SK-N-SH (cell line): Measurements from ENCODE around the gene ACP3. TPM values are rescaled to one million over a fixed set of nuclear protein-coding genes. Genes with fewer than 3 reads are reported as not detected.

Experiments used
- CTCF ChIA-PET: fragments of 300-600, 350-600 bp; formaldehyde crosslinking; extraction: SDS; loops from one replicate; lab custom pipeline; 2021; lab: Yijun Ruan, JAX
- POLR2A ChIA-PET: fragments of 350-600 bp; sonication (Branson Sonifier 250); formaldehyde crosslinking; extraction: SDS; loops from one replicate; lab custom pipeline; 2020; ENCODE audit warnings: antibody characterized with exemption, inconsistent platforms; lab: Yijun Ruan, JAX
- DNase-seq: peaks from one replicate; pipeline ENCODE4 v3.0.0; 2012
- H2AFZ ChIP-seq: fragments of 200-600 bp; sonication (generic); 2 replicates; pipeline ENCODE4 v1.8.1; 2016; ENCODE audit warnings: antibody characterized with exemption, mild to moderate bottlenecking, low read depth
- H3F3A ChIP-seq: fragments of 200-600 bp; sonication (generic); replicated peaks from 2 replicates; pipeline ENCODE3; 2016; ENCODE audit warnings: antibody characterized with exemption, mild to moderate bottlenecking; ENCODE audit not compliant: insufficient read depth
- H3K27ac ChIP-seq, 2 experiments: fragments of 200-500 bp in 1 of 2; fragments of 200-600 bp in 1 of 2; sonication (Bioruptor generic) in 1 of 2; sonication (generic), shearing (Covaris generic) in 1 of 2; 2 replicates each; pipeline versions ENCODE4 v1.5.1 to v1.6.1; 2014 to 2016; ENCODE audit warnings: low read depth in 2 of 2, inconsistent platforms in 1 of 2, low read length in 1 of 2, mild to moderate bottlenecking in 1 of 2, mixed read lengths in 1 of 2
- H3K27me3 ChIP-seq: fragments of 200-600 bp; sonication (generic), shearing (Covaris generic); 2 replicates; pipeline ENCODE4 v1.6.1; 2016; ENCODE audit warnings: mixed run types; ENCODE audit not compliant: insufficient read depth
- H3K36me3 ChIP-seq, 2 experiments: fragments of 200-500 bp in 1 of 2; fragments of 200-600 bp in 1 of 2; sonication (Bioruptor generic) in 1 of 2; sonication (generic) in 1 of 2; replicated peaks in 1 of 2; 2 replicates each; pipeline versions ENCODE3 to v1.5.1; 2014 to 2016; ENCODE audit warnings: low read length in 1 of 2, mild to moderate bottlenecking in 1 of 2; ENCODE audit not compliant: insufficient read depth in 2 of 2, control insufficient read depth in 1 of 2
- H3K4me1 ChIP-seq, 2 experiments: fragments of 200-500 bp in 1 of 2; fragments of 200-600 bp in 1 of 2; sonication (Bioruptor generic) in 1 of 2; sonication (generic), shearing (Covaris generic) in 1 of 2; 2 replicates each; pipeline versions ENCODE4 v1.5.1 to v1.6.1; 2014 to 2016; ENCODE audit warnings: low read depth in 1 of 2, low read length in 1 of 2, mixed run types in 1 of 2; ENCODE audit not compliant: insufficient read depth in 2 of 2, control insufficient read depth in 1 of 2
- H3K4me2 ChIP-seq: fragments of 200-600 bp; sonication (generic), shearing (Covaris generic); 2 replicates; pipeline ENCODE4 v1.6.1; 2017; ENCODE audit warnings: mixed run types
- H3K4me3 ChIP-seq, 2 experiments: fragments of 200-500 bp in 1 of 2; fragments of 200-600 bp in 1 of 2; sonication (Bioruptor generic) in 1 of 2; sonication (generic), shearing (Covaris generic) in 1 of 2; 2 replicates each; pipeline versions ENCODE4 v1.5.1 to v1.8.1; 2014 to 2016; ENCODE audit warnings: low read depth in 2 of 2, inconsistent platforms in 1 of 2, low read length in 1 of 2, mild to moderate bottlenecking in 1 of 2, mixed read lengths in 1 of 2, moderate library complexity in 1 of 2
- H3K79me2 ChIP-seq: fragments of 200-600 bp; sonication (generic); 2 replicates; pipeline ENCODE4 v1.8.1; 2017; ENCODE audit warnings: mild to moderate bottlenecking; ENCODE audit not compliant: insufficient read depth
- H3K9ac ChIP-seq: fragments of 200-600 bp; sonication (generic); 2 replicates; pipeline ENCODE4 v1.6.1; 2017; ENCODE audit warnings: mixed run types
- H3K9me2 ChIP-seq: fragments of 200-600 bp; sonication (generic); 2 replicates; pipeline ENCODE4 v1.6.1; 2017; ENCODE audit warnings: mixed run types
- H3K9me3 ChIP-seq: fragments of 200-600 bp; sonication (generic); 2 replicates; pipeline ENCODE4 v1.6.1; 2017; ENCODE audit warnings: mixed run types, mild to moderate bottlenecking, moderate library complexity
- H4K20me1 ChIP-seq: fragments of 200-600 bp; sonication (generic); 2 replicates; pipeline ENCODE4 v1.6.1; 2017; ENCODE audit warnings: mild to moderate bottlenecking, mixed run types; ENCODE audit not compliant: insufficient read depth
- CHD2 ChIP-seq: fragments of 150-350 bp; IDR thresholded peaks from 2 replicates; pipeline ENCODE4 v1.6.1; 2018; ENCODE audit warnings: low read length; ENCODE audit not compliant: partially characterized antibody
- CTCF ChIP-seq: fragments of 200-600 bp; sonication (generic); IDR thresholded peaks from 2 replicates; pipeline ENCODE4 v1.6.1; 2017; ENCODE audit warnings: antibody characterized with exemption, mild to moderate bottlenecking, moderate library complexity
- FOSL2 ChIP-seq: IDR thresholded peaks from 2 replicates; pipeline ENCODE4 v1.4.0; 2012; ENCODE audit warnings: low read depth, mild to moderate bottlenecking, moderate library complexity, borderline replicate concordance
- GATA2 ChIP-seq: sonication (generic); formaldehyde crosslinking; IDR thresholded peaks from 2 replicates; pipeline ENCODE4 v1.5.0; 2020; ENCODE audit warnings: mild to moderate bottlenecking, missing genetic modification reagents
- MEF2A ChIP-seq: IDR thresholded peaks from 2 replicates; pipeline ENCODE4 v1.4.0; 2012; ENCODE audit warnings: low read depth, borderline replicate concordance
- POLR2AphosphoS5 ChIP-seq: IDR thresholded peaks from 2 replicates; pipeline ENCODE4 v1.6.1; 2012; ENCODE audit warnings: low read depth, low read length
- RAD21 ChIP-seq: IDR thresholded peaks from 2 replicates; pipeline ENCODE4 v1.6.1; 2012; ENCODE audit warnings: mild to moderate bottlenecking, low read length
- RCOR1 ChIP-seq: fragments of 150-350 bp; IDR thresholded peaks from 2 replicates; pipeline ENCODE4 v1.6.1; 2017; ENCODE audit warnings: antibody characterized with exemption, low read length
- SIN3A ChIP-seq: IDR thresholded peaks from 2 replicates; pipeline ENCODE4 v1.6.1; 2012; ENCODE audit warnings: low read depth, mild to moderate bottlenecking, low read length, moderate library complexity, borderline replicate concordance
- SMC3 ChIP-seq: IDR thresholded peaks from 2 replicates; pipeline ENCODE4 v1.6.1; 2012; ENCODE audit warnings: low read depth, low read length, improper control_type of control experiment
- TEAD4 ChIP-seq: IDR thresholded peaks from 2 replicates; pipeline ENCODE4 v1.4.0; 2012; ENCODE audit warnings: mild to moderate bottlenecking, borderline replicate concordance; ENCODE audit not compliant: insufficient read depth
- USF2 ChIP-seq: fragments of 150-350 bp; IDR thresholded peaks from 2 replicates; pipeline ENCODE4 v1.6.1; 2017; ENCODE audit warnings: antibody characterized with exemption, low read length, low read depth, borderline replicate concordance
- ZBTB33 ChIP-seq: IDR thresholded peaks from 2 replicates; pipeline ENCODE4 v1.4.0; 2012; ENCODE audit warnings: low read depth, borderline replicate concordance
- WGBS: methylation state at CpG from one replicate; pipeline ENCODE4 v1.1.6; 2017; ENCODE audit warnings: low lambda C conversion rate; 5-methylcytosine and 5-hydroxymethylcytosine counted together
- polyA plus RNA-seq, 3 experiments: library from polyadenylated mRNA; depleted of rRNA; stranded (reverse); fragments of >200 nt; gene quantifications; 2 replicates each; pipeline ENCODE4 v1.2.3, GENCODE V29; 2012

ACP3 gene
- polyA plus RNA-seq, 1 of the 3 experiments (the other 2 are of a cell fraction), result 0.30 TPM

- H3K9ac ChIP-seq, result no peak overlapping the region
- no peaks in the 10 kb centered on the region for H3K9me3 ChIP-seq
- H3K79me2 ChIP-seq, result no peaks in the 10 kb centered on the region
- H3K4me2 ChIP-seq, result no peak overlapping the region
- ChIA-PET POLR2A (no interaction called here), CTCF (interaction anchor here (1.2 to 19.3 kb wide), 13 partner anchors 9 to 317 kb away, joined by 3 to 383 read pairs (median 5); partner anchors contain the start of gene CPNE4)
- no peaks in the 10 kb centered on the region for H3K4me1 ChIP-seq
- no peaks in the 10 kb centered on the region for H3F3A ChIP-seq
- H3K36me3 ChIP-seq, result no peaks in the 10 kb centered on the region
- no peaks in the 10 kb centered on the region for H3K9me2 ChIP-seq
- H3K27me3 ChIP-seq, result no peaks in the 10 kb centered on the region
- H2AFZ ChIP-seq, result no peak overlapping the region
- TF ChIP-seq TEAD4 (no peak), CTCF (no peak), MEF2A (no peak), CHD2 (no peak), FOSL2 (no peak), RCOR1 (no peak), ZBTB33 (no peak), USF2 (no peak), SIN3A (no peak)
- H4K20me1 ChIP-seq, result no peaks in the 10 kb centered on the region
- 73% methylated on average over 5 of the region's 5 CpGs for WGBS
- H3K4me3 ChIP-seq, result no peak overlapping the region
- H3K27ac ChIP-seq, result no peak overlapping the region
- DNase-seq, result no peak
Observed at GRCh38 chr3:132351222-132351806, 34.1 kb downstream of the ACP3 start.

GRCh38 chr3:132352556-132353143, 35.4 kb downstream of the ACP3 start:
- Histone ChIP-seq H3K9ac (no peak overlapping the region), H3F3A (no peaks in the 10 kb centered on the region), H3K36me3 (no peaks in the 10 kb centered on the region), H3K4me1 (no peaks in the 10 kb centered on the region), H3K27ac (no peak overlapping the region), H3K79me2 (no peaks in the 10 kb centered on the region), H2AFZ (no peak overlapping the region), H3K27me3 (no peaks in the 10 kb centered on the region), H4K20me1 (no peaks in the 10 kb centered on the region), H3K9me2 (no peaks in the 10 kb centered on the region), H3K4me3 (no peak overlapping the region; a peak in 1 of 4 replicates), H3K4me2 (no peak overlapping the region)
- 13% methylated on average over 6 of the region's 6 CpGs for WGBS
- peak; percentile 62 for DNase-seq
- POLR2A ChIA-PET, result no interaction called here
- CTCF ChIA-PET, result interaction anchor here (0.7 to 19.3 kb wide), 16 partner anchors 10 to 318 kb away, joined by 3 to 383 read pairs (median 4); partner anchors contain the start of gene CPNE4
- TF ChIP-seq POLR2AphosphoS5, result no peak
- TF ChIP-seq CTCF, result peak; percentile 93
- TF ChIP-seq RAD21, result peak; percentile 94
- TF ChIP-seq GATA2, result peak; percentile 82
- peak; percentile 92 for TF ChIP-seq SMC3
- TF ChIP-seq, all 33 proteins: peak for 4
- no peaks in the 10 kb centered on the region for H3K9me3 ChIP-seq
